Activated gamma-delta T cell treated with anti-CD3 and anti-CD28 coated beads, Interleukin-2, amount 50 U/mL, for 16 hours (primary cell): ENCODE data around the gene PRR19.
"Not testable (repeated sequence)": the region's sequence is repeated elsewhere in the genome, so short reads cannot be mapped to it uniquely, and the experiment has no call there.

Experiments
- DNase-seq: peaks from one replicate; pipeline ENCODE4 v3.0.0-alpha.2; 2020; ENCODE audit warnings: low read depth

The PRR19 gene

DNA sequence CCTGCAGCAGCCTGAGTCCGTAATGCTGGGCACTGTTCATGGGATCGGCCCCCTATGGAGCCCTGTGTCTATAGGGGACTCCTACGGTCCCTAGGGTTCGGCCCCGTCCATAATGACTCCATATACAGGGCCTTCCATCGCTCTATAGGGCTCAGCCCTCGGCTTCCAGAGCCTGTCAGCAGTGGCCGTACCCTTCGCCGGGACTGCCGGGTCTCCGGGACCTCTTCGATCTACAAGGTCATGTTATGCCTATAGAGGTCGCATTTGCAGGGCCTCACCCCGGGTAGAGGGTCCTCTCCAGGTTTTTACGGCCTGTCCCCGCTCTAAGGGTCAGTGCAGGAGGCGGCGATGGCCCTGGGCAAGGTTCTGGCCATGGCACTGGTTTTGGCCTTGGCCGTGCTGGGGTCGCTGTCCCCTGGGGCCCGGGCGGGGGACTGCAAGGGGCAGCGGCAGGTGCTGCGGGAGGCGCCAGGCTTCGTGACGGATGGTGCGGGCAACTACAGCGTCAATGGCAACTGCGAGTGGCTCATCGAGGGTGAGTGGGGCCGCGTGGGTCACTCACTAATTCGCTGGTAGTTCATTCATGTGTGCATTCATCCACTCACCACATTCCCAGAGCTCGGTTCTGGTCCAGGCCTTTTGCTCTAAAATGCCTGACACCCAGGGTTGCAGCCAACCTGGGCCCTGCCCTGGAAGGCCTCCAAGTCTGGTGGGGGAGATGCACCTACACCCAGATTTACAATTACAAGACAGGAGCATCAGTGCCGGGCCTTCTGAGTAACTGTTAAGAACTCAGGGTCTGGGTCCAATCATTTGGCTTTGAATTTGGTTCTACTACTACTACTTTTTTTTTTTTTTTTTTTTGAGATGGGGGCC lies 24.2 kb downstream of the PRR19 start:
- DNase-seq, result no peak

DNA sequence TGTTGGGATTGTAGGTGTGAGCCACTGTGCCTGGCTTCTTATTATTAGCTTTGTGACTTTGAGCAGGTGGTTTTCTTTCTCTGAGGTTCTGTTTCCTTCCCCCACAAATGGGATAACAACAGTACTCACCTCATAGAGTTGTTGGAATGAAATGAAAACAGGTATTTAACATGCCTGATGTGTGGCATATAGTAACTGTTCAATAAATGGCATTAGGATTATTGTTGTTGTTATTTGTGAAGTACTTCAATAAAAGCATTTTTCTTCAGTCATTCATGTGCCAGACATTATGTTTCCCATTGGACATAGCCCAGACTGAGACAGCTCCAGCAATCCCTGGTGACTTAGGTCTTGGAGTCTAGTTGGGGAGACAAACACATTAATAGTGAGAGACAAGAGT lies 25.0 kb downstream of the PRR19 start:
- DNase-seq, result no peak

DNA sequence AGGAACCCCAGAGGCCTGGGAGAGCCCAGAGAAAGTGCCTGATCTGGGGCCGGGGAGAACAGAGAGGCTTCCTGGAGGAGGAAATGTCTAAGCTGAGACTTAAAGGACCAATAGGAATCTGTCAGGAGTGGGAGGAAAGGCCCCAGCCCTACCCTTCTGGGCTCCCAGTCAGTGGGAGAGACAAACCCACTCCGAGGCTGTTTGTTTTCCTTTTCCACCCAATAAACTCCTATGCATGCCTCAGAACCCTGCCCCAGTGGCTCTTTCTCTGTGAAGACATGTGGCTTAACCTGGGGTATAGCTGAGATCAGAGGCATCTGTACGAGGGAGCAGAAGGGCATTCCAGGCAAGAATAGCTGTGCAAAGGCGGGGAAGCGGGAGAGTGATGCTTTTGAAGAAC lies 25.4 kb downstream of the PRR19 start:
- no peak for DNase-seq

DNA sequence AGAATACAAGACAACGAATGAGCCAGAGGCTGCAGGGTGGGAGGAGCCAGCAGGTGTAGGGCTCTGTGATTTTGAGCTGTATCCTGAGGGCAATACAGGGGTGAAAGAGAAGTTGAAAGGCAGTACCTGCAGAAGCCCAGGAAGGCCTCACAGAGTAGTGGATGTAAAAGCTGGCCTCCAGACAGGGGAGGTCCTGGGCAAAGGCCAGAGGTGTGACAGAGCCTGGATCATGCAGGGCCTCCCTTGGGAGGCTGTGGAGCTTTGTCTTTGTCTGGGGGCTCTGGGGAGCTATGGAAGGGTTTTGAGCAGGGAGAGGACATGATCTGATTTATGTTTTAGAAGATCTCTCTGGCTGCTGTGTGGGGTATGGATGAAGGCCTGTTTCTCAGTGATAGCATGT lies 26.2 kb downstream of the PRR19 start:
- DNase-seq, result no peak

DNA sequence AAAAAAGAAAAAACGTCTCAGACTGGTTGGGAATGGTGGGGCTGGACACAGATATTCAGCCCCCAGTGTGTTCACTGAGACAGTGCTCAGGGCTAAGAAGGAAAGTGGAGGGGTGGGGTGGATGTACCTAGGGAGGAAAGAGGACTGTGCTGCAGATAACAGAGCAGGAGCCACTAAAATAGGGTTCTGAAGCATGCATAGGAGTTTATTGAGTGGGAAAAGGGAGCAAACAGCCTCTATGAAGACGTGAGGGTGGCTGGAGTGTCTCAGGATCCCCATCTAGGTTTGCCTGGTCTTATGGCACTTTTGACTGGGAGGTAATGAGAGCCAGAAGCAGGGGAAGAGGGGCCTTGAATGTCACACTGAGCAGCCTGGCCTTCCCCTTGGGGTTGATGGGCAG lies 26.9 kb downstream of the PRR19 start:
- no peak for DNase-seq

DNA sequence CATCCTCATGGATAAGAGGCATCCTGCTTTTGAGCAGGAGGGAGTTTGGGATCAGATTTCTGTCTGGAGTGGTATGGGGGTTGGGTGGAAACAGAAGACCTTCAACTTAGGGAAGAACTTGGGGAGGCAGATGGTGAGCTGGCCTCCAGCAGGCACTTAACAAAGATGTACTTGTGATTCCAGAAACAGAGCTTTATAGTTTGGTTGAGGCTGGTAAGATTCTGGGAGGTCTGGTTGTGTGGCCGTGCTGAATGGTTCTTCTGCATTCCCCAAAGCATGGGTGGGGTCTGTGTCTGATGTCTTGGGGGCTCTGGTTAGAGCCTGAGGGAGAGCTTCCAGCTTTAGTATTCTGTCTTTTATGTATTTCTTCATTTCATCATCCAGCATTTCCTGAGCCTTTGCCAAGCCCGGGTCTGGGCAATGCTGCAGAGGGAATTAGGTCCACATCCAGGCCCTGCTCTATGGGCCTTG lies 28.3 kb downstream of the PRR19 start:
- DNase-seq, result no peak

DNA sequence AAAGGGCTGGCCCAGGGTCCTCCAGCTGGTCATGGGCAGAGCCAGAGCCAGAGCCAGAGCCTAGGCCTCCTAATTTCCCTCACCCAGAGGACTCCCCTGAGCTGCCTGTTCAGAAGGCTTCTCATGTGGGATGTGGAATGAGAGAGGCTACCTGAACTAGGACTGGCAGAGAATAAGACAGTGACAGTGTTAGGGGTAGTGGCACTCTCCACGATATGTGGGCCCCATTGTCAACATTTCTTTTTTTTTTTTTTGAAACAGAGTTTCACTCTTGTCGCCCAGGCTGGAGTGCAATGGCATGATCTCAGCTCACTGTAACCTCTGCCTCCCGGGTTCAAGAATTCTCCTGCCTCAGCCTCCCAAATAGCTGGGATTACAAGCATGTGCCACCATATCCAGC lies 29.4 kb downstream of the PRR19 start:
- not testable (repeated sequence) for DNase-seq

DNA sequence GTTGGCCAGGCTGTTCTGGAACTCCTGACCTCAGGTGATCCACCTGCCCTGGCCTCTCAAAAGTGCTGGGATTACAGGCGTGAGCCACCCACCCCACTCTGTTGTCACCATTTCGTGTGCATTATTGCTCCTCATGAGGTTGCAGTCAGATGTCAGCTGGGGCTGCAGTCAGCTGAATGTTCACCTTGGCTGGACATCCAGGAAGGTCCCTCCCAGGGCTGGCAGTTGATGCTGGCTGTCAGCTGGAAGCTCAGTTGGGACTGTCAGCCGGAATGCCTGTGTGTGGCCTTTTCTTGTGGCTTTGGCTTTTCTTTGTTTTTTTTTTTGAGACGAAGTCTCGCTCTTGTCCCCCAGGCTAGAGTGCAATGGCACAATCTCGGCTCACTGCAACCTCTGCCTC lies 30.1 kb downstream of the PRR19 start:
- DNase-seq, result no peak

DNA sequence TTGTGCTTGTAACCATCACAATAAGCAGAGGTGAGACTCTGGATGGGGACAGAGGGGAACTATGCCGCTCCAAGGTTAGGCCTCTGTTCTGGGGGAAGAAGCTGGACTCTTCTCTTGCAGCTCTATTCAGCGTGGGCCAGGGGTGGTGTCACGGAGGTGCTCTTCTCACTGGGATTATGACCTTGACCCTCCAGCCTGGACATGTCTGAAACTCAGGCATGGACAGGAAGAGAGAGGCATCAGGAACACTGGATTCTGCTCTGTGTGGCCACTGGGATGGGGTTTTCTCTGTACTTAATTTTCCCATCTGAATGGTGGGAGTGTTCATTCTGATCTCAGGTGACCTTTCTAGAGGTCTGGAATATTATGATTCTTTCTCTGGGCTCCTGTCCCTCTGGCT lies 31.1 kb downstream of the PRR19 start:
- no peak for DNase-seq

DNA sequence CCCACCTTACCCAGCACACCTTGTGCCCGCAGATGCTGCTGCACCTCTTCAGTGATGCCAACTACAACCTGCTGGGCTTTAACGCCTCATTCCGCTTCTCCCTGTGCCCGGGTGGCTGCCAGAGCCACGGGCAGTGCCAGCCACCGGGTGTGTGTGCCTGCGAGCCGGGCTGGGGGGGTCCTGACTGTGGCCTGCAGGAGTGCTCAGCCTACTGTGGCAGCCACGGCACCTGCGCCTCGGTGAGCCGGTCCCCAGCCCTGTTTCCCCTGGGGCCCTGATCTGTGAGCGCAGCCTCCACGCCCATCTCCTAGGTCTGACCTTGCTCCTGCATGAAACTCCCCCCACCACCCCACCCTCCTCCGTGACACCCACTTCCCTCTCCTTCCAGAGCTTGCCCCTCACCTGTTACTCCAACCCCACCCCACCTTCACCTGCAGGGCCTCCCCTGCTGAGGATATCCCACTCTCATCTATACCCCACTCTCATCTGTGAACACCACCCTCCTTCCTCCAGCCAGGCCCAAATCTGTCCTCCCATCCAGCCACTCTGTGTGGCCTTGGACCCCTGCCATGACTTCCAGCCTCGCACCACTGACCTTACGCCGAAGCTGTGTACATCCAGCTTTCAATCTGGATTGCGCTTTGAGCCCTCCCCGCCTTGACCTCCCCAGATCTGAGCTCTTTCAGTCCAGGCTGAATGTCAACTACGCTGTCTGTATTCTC lies 32.2 kb downstream of the PRR19 start:
- no peak for DNase-seq

DNA sequence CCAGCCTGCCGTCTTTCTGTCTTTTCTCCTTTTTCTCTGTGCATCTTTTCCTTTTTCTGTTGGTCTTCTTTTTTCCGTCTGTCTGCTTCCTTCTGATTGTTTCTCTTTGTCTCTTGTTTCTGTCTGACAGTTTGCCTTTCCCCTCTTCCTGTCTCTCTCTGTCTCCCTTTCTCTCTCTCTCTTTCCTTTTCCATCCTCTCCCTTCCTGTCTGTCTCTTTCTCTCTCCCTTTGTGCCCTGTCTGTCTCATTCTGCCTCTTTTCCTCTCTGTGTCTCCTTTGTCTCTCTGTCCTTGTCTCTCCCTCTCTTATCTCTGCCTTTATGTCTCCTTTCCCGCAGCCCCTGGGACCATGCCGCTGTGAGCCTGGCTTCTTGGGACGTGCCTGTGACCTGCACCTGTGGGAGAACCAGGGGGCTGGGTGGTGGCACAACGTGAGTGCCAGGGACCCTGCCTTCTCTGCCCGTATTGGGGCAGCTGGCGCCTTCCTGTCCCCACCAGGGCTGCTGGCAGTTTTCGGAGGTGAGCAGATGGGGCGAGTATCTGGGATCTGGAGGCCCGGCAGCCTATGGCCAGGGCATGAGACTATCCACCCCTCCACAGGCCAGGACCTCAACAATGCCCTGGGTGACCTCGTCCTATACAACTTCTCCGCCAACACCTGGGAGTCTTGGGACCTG lies 32.9 kb downstream of the PRR19 start:
- no peak for DNase-seq

DNA sequence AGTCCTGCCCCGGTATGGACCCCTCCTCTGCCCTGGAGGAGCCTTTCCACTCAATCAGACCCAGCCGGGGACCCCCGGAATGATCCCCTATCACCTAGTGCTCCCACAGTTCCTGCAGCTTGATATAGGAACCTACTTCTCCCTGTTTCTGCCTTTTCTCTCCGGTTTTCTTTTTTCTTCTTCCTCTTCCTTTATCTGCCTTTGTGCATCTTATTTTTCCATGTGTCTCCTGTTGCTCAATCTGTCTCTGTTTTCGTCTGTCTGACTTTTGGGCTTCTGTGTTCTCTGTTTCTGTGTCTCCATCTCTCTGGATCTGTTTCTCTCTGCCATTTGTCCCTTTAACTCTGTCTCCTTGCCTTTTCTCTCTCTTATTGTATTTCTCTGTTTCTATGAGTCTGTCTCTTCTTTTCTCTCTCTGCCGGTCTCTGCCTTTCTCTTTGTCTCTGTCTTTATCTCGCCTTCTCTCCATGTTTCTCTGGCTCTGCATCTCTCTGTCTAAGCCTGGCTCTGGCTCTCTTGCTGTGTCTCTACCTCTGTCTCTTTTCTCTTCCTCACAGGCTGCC lies 33.5 kb downstream of the PRR19 start:
- DNase-seq, result no peak

DNA sequence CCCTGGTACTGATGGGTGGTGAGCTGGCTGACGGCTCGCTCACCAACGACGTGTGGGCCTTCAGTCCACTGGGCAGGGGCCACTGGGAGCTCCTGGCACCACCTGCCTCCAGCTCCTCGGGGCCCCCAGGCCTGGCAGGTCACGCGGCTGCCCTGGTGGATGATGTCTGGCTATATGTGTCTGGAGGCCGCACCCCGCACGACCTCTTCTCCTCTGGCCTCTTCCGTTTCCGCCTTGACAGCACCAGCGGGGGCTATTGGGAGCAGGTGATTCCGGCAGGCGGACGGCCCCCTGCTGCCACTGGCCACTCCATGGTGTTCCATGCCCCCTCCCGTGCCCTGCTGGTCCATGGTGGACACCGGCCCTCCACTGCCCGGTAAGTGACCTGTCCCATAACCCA lies 34.0 kb downstream of the PRR19 start:
- DNase-seq, result no peak

DNA sequence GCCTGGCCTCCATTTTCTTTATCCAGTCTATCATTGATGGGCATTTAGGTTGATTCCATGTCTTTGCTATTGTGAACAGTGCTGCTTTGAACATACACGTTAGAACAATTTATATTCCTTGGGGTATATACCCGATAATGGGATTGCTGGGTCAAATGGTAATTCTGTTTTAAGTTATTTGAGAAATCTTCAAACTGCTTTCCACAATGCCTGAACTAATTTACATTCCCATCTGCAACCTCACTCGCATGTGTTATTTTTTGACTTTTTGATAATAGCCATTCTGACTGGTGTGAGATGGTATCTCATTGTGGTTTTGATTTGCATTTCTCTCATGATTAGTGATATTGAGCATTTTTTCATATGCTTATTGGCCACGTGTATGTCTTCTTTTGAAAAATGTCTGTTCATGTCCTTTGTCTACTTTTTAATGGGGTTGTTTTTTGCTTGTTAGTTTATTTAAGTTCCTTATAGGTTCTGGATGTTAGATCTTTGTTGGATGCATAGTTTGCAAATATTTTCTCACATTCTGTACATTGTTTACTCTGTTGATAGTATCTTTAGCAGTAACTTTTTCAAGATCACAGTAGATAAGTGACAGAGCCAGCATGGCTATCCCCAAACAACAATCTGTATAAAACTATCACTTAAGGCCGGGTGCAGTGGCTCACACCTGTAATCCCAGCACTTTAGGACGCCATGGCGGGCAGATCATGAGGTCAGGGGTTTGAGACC lies 37.4 kb downstream of the PRR19 start:
- not testable (repeated sequence) for DNase-seq

DNA sequence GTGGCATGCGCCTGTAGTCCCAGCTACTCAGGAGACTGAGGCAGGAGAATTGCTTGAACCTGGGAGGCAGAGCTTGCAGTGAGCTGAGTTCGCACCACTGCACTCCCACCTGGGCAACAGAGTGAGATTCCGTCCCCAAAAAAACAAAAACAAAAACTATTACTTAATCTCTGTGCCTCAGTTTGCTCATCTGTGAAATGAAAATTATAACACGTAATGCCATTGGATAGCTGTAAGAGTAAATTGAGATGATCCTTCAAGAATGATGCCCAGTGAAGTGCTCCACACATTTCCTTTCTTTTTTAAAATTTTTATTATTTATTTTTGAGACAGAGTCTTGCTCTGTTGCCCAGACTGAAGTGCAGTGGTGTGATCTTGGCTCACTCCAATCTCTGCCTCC lies 38.0 kb downstream of the PRR19 start:
- DNase-seq, result not testable (repeated sequence)

DNA sequence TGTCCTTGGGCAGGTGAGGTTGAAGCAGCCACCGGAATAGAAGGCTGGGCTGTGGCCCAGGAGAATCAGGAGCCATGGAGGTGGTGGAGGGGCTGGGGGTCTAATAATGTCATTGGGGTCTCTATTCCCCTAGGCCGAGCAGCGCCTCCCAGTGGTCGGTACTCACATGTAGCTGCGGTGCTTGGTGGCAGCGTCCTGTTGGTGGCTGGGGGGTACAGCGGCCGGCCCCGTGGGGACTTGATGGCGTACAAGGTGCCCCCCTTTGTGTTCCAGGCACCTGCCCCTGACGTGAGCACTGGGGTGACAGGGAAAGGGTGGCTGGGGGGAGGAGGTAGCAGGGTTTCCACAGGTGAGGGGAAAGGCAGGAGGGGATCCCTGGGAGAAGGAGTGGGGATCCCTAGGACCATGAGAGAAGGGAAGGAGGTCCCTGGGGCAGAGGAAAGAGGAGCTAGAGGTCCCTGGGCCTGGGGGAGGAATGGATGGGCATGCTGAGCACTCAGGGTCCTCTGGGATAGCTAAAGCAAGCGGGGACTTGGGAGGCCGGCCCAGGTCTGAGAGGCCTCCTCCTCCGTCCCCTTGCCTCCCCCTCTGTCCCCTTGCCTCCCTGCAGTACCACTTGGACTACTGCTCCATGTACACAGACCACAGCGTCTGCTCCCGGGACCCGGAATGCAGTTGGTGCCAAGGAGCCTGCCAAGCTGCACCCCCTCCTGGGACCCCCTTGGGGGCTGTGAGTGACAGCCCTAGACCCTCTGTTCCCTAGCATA lies 41.6 kb downstream of the PRR19 start:
- DNase-seq, result no peak

DNA sequence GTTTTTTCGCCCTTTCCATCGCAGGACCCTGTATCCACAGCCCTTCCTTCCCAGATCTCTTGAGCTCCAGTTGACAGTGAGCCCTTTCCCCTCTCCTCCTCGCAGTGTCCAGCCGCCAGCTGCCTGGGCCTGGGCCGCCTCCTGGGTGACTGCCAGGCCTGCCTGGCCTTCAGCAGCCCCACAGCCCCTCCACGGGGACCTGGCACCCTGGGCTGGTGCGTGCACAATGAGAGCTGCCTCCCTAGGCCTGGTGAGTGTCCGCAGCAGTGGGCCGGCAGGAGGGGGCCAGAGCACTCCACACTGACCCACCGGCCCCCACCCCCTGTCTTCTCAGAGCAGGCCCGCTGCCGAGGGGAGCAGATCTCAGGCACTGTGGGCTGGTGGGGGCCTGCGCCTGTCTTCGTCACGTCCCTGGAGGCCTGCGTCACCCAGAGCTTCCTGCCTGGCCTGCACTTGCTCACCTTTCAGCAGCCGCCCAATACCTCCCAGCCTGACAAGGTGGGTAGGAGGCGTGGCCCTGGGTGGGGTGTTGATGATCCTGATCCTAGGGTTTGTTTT lies 42.5 kb downstream of the PRR19 start:
- DNase-seq, result no peak

DNA sequence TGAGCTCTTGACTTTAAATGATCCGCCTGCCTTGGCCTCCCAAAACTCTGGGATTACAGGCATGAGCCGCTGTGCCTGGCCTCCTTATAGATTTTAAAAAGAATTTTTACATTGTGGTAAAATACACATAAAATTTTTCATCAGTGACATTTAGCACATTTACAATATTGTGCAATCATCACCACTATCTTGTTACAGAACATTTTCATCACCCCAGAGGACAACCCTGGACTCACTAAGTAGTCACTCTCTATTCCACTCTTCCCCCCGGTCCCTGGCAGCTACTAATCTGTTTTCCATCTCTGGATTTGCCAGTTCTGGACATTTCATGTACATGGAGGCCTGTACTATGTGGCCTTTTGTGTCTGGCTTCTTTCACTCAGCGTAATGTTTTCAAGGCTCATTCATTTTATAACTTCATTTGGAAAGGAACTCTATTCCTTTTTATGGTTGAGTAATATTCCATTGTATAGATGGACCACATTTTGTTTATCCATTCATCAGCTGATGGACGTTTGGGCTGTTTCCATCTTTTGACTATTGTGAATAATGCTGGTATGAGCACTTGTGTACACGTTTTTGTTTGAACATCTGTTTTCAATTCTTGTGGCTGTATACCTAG lies 43.4 kb downstream of the PRR19 start:
- no peak for DNase-seq

DNA sequence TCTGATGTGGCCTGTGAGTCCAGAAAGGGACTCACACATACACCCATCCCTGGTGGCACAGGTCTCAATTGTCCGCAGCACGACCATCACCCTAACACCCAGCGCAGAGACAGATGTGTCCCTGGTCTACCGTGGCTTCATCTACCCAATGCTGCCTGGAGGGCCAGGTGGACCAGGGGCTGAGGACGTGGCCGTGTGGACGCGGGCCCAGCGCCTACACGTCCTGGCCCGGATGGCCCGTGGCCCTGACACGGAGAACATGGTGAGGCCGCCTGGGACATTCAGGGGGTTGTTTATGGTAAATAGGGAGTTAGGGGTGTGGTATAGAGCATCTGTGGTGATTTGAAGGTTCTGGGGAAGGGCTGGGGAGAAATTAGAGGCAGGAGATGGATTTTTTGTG lies 46.3 kb downstream of the PRR19 start:
- no peak for DNase-seq

DNA sequence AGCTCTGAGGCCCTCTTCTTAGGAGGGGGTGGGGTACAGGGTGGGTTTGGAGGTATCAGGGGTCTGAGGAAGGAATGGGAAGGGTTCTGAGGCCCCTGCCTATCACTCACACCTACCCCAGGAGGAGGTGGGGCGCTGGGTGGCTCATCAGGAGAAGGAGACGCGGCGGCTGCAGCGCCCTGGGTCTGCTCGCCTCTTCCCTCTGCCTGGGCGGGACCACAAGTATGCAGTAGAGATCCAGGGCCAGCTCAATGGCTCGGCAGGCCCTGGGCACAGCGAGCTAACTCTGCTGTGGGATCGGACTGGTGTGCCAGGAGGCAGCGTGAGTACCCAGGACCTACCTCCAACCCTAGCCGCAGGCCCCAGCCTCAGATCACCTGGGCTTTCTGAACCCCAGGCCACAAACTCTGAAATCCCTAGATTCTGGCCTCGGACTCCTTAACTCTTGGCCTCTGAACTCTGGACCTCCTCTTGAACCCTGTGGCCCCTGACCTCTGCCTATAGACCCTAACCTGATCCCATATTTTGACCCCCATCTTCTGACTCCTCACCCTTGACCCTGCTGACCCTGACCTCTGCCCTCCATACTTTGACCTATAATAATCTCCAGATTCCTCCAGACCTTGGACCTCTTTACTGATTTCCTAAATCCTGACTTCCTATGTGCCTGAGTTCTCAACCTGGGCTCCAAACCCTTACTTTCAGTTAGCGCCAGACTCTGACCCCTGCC lies 47.6 kb downstream of the PRR19 start:
- no peak for DNase-seq
